OCI-M1 (cell line): ENCODE data around the gene SIX3.

Source experiments
- DNase-seq: peaks from one replicate; lab custom pipeline; 2025; lab: John Stamatoyannopoulos, UW

Gene SIX3

GRCh38 chr2:44957656-44958327 lies 16.3 kb downstream of the SIX3 start:
- no peak for DNase-seq

GRCh38 chr2:44959855-44960254 lies 18.4 kb downstream of the SIX3 start:
- no peak for DNase-seq

GRCh38 chr2:44960871-44961270 lies 19.4 kb downstream of the SIX3 start:
- no peak for DNase-seq

GRCh38 chr2:44962176-44962695 lies 20.7 kb downstream of the SIX3 start:
- no peak for DNase-seq

GRCh38 chr2:44964752-44965236 lies 23.3 kb downstream of the SIX3 start:
- DNase-seq = no peak

- DNase-seq = no peak
These were observed 24.2 kb downstream of the SIX3 start for GRCh38 chr2:44965684-44966083.

GRCh38 chr2:44967056-44967455 lies 25.6 kb downstream of the SIX3 start:
- no peak for DNase-seq

- no peak for DNase-seq
These were observed 26.4 kb downstream of the SIX3 start for GRCh38 chr2:44967727-44968432.

- DNase-seq = no peak
These were observed 28.4 kb downstream of the SIX3 start for GRCh38 chr2:44969936-44970335.

- DNase-seq = no peak
These were observed 29.4 kb downstream of the SIX3 start for GRCh38 chr2:44970846-44971450.

- no peak for DNase-seq
These were observed 31.5 kb downstream of the SIX3 start for GRCh38 chr2:44972771-44973535.

GRCh38 chr2:44974064-44974715 lies 32.7 kb downstream of the SIX3 start:
- DNase-seq = peak; percentile 75

- no peak for DNase-seq
These were observed 34.3 kb downstream of the SIX3 start for GRCh38 chr2:44975571-44976450.

GRCh38 chr2:44979581-44979980 lies 38.1 kb downstream of the SIX3 start:
- no peak for DNase-seq

- no peak for DNase-seq
These were observed 39.5 kb downstream of the SIX3 start for GRCh38 chr2:44980751-44981713.

- peak; percentile 83 for DNase-seq
These were observed 40.2 kb downstream of the SIX3 start for GRCh38 chr2:44981714-44982108.

- no peak for DNase-seq
These were observed 42.5 kb downstream of the SIX3 start for GRCh38 chr2:44983836-44984604.

GRCh38 chr2:44989176-44989575 lies 47.7 kb downstream of the SIX3 start:
- no peak for DNase-seq

- DNase-seq = no peak
These were observed 52.9 kb downstream of the SIX3 start for GRCh38 chr2:44994377-44994776.
